Left cardiac atrium (tissue), 4 donors: Measurements from ENCODE around the gene PBRM1. TPM values are rescaled to one million over a fixed set of nuclear protein-coding genes. Genes with fewer than 3 reads are reported as not detected.
A peak's percentile ranks its signal among the peaks of the same experiment; 100 is the strongest.

ENCODE experiments used
- ATAC-seq, 2 donors: fragments of 200-7000 bp; cut with Tn5 transposase; one replicate each; pipeline ENCODE4 v1.9.1; 2020; ENCODE audit warnings: mild to moderate bottlenecking in 2 of 2, moderate library complexity in 2 of 2
- DNase-seq: peaks from one replicate; pipeline ENCODE4 v3.0.0-alpha.2; 2020
- intact Hi-C, 2 donors: fragments of 100-400 bp; cut with DNase I; formaldehyde crosslinking; loops; one replicate each; pipeline versions ENCODE4 v1.14.1 to v1.15.1; 2022 to 2023
- total RNA-seq, 2 donors: library from RNA; stranded (reverse); fragmentation: NEBNext Ultra II Directional; extraction: Animal tissue kit (Norgen Biotek cat#: 25700); gene quantifications; one replicate each; pipeline ENCODE4 v1.2.1, GENCODE V29; 2021
- donor health status: DM: no; HTN: yes; CAD: no.
- donor health status: DM: no; HTN: yes; CAD: no; lungs with severe emphysema.
- donor health status: DM: yes; HTN: yes; CAD: no.
- donor health status: Dilated cardiomyopathy.

The PBRM1 gene
- total RNA-seq, 2 donors from 2014 or later = 50.7 to 54.4 TPM

- no peak for ATAC-seq
- intact Hi-C loops = no loop called here
- no peak for DNase-seq
Observed at GRCh38 chr3:52614689-52615088, 71.0 kb downstream of the PBRM1 start.

- DNase-seq (no peak), ATAC-seq (no peak)
- intact Hi-C loops = no loop called here
Observed at GRCh38 chr3:52609316-52609815, 76.3 kb downstream of the PBRM1 start.

- no peak for ATAC-seq
- intact Hi-C loops = no loop called here
Observed at GRCh38 chr3:52608337-52608736, 77.4 kb downstream of the PBRM1 start.

GRCh38 chr3:52606373-52607085, 79.2 kb downstream of the PBRM1 start:
- DNase-seq = no peak
- intact Hi-C loops = no loop called here
- peak; percentile 74 to 81 for ATAC-seq

More at GRCh38 chr3:52608337-52608736, 77.4 kb downstream of the PBRM1 start:
- DNase-seq = no peak

GRCh38 chr3:52600258-52600657, 85.5 kb downstream of the PBRM1 start:
- intact Hi-C loops = no loop called here
- no peak for ATAC-seq
- no peak for DNase-seq

- DNase-seq (no peak), ATAC-seq (no peak)
- intact Hi-C loops = no loop called here
Observed at GRCh38 chr3:52596658-52597265, 89.0 kb downstream of the PBRM1 start.

- no peak for DNase-seq
- ATAC-seq = no peak
- intact Hi-C loops = no loop called here
Observed at GRCh38 chr3:52593103-52593502, 92.6 kb downstream of the PBRM1 start.

- ATAC-seq (no peak), DNase-seq (no peak)
- intact Hi-C loops = no loop called here
Observed at GRCh38 chr3:52574056-52574965, 111.4 kb downstream of the PBRM1 start.

- ATAC-seq (no peak), DNase-seq (no peak)
- intact Hi-C loops = no loop called here
Observed at GRCh38 chr3:52572221-52572620, 113.5 kb downstream of the PBRM1 start.

- DNase-seq (no peak), ATAC-seq (peak in 1 of 2 donors; percentile 61)
- intact Hi-C loops = no loop called here
Observed at GRCh38 chr3:52570076-52570475, 115.6 kb downstream of the PBRM1 start.

GRCh38 chr3:52568069-52568468, 117.6 kb downstream of the PBRM1 start:
- ATAC-seq = no peak
- DNase-seq = no peak
- intact Hi-C loops = no loop called here

- no peak for ATAC-seq
- intact Hi-C loops = no loop called here
- no peak for DNase-seq
Observed at GRCh38 chr3:52563984-52564383, 121.7 kb downstream of the PBRM1 start.

- ATAC-seq = no peak
- no peak for DNase-seq
- intact Hi-C loops = no loop called here
Observed at GRCh38 chr3:52561028-52561747, 124.5 kb downstream of the PBRM1 start.

GRCh38 chr3:52558436-52558835, 127.3 kb downstream of the PBRM1 start:
- ATAC-seq = no peak
- no peak for DNase-seq
- intact Hi-C loops = no loop called here

GRCh38 chr3:52557011-52557960, 128.4 kb downstream of the PBRM1 start:
- no peak for ATAC-seq
- DNase-seq = no peak
- intact Hi-C loops = no loop called here

GRCh38 chr3:52555056-52555455, 130.7 kb downstream of the PBRM1 start:
- intact Hi-C loops = no loop called here

GRCh38 chr3:52554026-52554755, 131.5 kb downstream of the PBRM1 start:
- intact Hi-C loops = no loop called here
- ATAC-seq (no peak), DNase-seq (no peak)

More at GRCh38 chr3:52555056-52555455, 130.7 kb downstream of the PBRM1 start:
- no peak for DNase-seq
- ATAC-seq = no peak
